HCT116 (cell line): ENCODE data around the gene C1orf115. TPM values are rescaled to one million over a fixed set of nuclear protein-coding genes. Genes with fewer than 3 reads are reported as not detected.
A peak's percentile ranks its signal among the peaks of the same experiment; 100 is the strongest.

Experiments used
- ATAC-seq: fragments of 200-7000 bp; cut with Tn5 transposase; 2 replicates; pipeline ENCODE4 v1.9.1; 2020; ENCODE audit warnings: mild to moderate bottlenecking, moderate library complexity
- BruUV-seq: library from RNA; stranded (reverse); fragments of 400-500 nt; replicated peaks from 2 replicates; lab custom pipeline; 2021; lab: Mats Ljungman, UMichigan
- CTCF ChIA-PET: fragments of 300-600 bp; sonication (Branson Sonifier 250); formaldehyde crosslinking; loops from one replicate; lab custom pipeline; 2021; ENCODE audit warnings: antibody characterized with exemption; lab: Charles Lee
- POLR2A ChIA-PET: fragments of 300-600, 350-600 bp; sonication (Branson Sonifier 250); formaldehyde crosslinking; loops from one replicate; lab custom pipeline; 2021; ENCODE audit warnings: antibody characterized with exemption; lab: Charles Lee
- RAD21 ChIA-PET, 2 experiments: fragments of 300-600 bp; sonication (Branson Sonifier 250); formaldehyde crosslinking; loops; one replicate each; lab custom pipeline; 2023; ENCODE audit warnings: low total read pairs in 2 of 2; ENCODE audit not compliant: uncharacterized antibody in 2 of 2, unreplicated experiment in 2 of 2, low non-redundant PET in 1 of 2; lab: Charles Lee
- DNase-seq: peaks from one replicate; pipeline ENCODE4 v3.0.0-alpha.2; 2010; ENCODE audit warnings: low read depth, low spot score
- H2AFZ ChIP-seq: fragments of 200-600 bp; shearing (Covaris generic), sonication (generic); 2 replicates; pipeline ENCODE4 v1.6.1; 2017; ENCODE audit warnings: low read depth, mixed run types, mixed read lengths, antibody characterized with exemption, low read length; ENCODE audit not compliant: poor library complexity, severe bottlenecking
- H3K27ac ChIP-seq: 2 replicates; pipeline ENCODE4 v1.5.1; 2012; ENCODE audit warnings: low read depth, low read length
- H3K27me3 ChIP-seq: fragments of 200-600 bp; sonication (generic); 2 replicates; pipeline ENCODE4 v1.6.1; 2016; ENCODE audit warnings: mixed run types, low read length, mixed read lengths; ENCODE audit not compliant: insufficient read depth
- H3K36me3 ChIP-seq, 2 experiments: fragments of 200-500 bp in 1 of 2; fragments of 200-600 bp in 1 of 2; sonication (Bioruptor generic) in 1 of 2; sonication (generic) in 1 of 2; 2 replicates each; pipeline versions ENCODE4 v1.5.1 to v1.6.1; 2014 to 2016; ENCODE audit warnings: low read length in 2 of 2, inconsistent platforms in 1 of 2, mixed read lengths in 1 of 2, mixed run types in 1 of 2; ENCODE audit not compliant: insufficient read depth in 2 of 2, control insufficient read depth in 1 of 2
- H3K4me1 ChIP-seq, 2 experiments: fragments of 200-600 bp in 1 of 2; sonication (generic) in 1 of 2; 2 replicates each; pipeline versions ENCODE4 v1.5.1 to v1.6.1; 2012 to 2017; ENCODE audit warnings: low read length in 2 of 2, inconsistent platforms in 1 of 2, mild to moderate bottlenecking in 1 of 2, mixed read lengths in 1 of 2, mixed run types in 1 of 2, moderate library complexity in 1 of 2; ENCODE audit not compliant: insufficient read depth in 2 of 2, control insufficient read depth in 1 of 2
- H3K4me2 ChIP-seq: fragments of 200-600 bp; sonication (generic); 2 replicates; pipeline ENCODE4 v1.6.1; 2017; ENCODE audit warnings: mixed run types, low read length, mixed read lengths
- H3K4me3 ChIP-seq, 2 experiments: fragments of 200-600 bp in 1 of 2; sonication (generic) in 1 of 2; replicated peaks in 1 of 2; 2 replicates each; pipeline ENCODE4 v1.5.1; 2011 to 2016; ENCODE audit warnings: low read length in 2 of 2, control low read depth in 1 of 2, low read depth in 1 of 2, mild to moderate bottlenecking in 1 of 2, mixed read lengths in 1 of 2, mixed run types in 1 of 2
- H3K79me2 ChIP-seq: fragments of 200-600 bp; sonication (generic); 2 replicates; pipeline ENCODE4 v1.6.1; 2017; ENCODE audit warnings: mild to moderate bottlenecking, mixed run types, low read length, moderate library complexity, mixed read lengths; ENCODE audit not compliant: insufficient read depth
- H3K9ac ChIP-seq: fragments of 200-600 bp; sonication (generic); 2 replicates; pipeline ENCODE4 v1.6.1; 2016; ENCODE audit warnings: low read length, mixed read lengths
- H3K9me2 ChIP-seq: fragments of 200-600 bp; sonication (generic), shearing (Covaris generic); 2 replicates; pipeline ENCODE4 v1.6.1; 2017; ENCODE audit warnings: mixed run types, mild to moderate bottlenecking, moderate library complexity; ENCODE audit not compliant: insufficient read depth
- H3K9me3 ChIP-seq, 2 experiments: fragments of 200-500 bp in 1 of 2; fragments of 200-600 bp in 1 of 2; sonication (Bioruptor generic) in 1 of 2; sonication (generic) in 1 of 2; 2 replicates each; pipeline ENCODE4 v1.6.1; 2014 to 2017; ENCODE audit warnings: low read length in 2 of 2, mixed read lengths in 2 of 2, inconsistent platforms in 1 of 2, low read depth in 1 of 2, mild to moderate bottlenecking in 1 of 2, mixed run types in 1 of 2, moderate library complexity in 1 of 2; ENCODE audit not compliant: control insufficient read depth in 1 of 2, insufficient read depth in 1 of 2
- H4K20me1 ChIP-seq: fragments of 200-600 bp; sonication (generic), shearing (Covaris generic); 2 replicates; pipeline ENCODE4 v1.6.1; 2017; ENCODE audit warnings: mixed run types, mild to moderate bottlenecking, moderate library complexity; ENCODE audit not compliant: insufficient read depth
- EGR1 ChIP-seq: IDR thresholded peaks from 2 replicates; pipeline ENCODE4 v1.6.1; 2012; ENCODE audit warnings: low read depth
- SIN3A ChIP-seq: IDR thresholded peaks from 2 replicates; pipeline ENCODE4 v1.6.1; 2012; ENCODE audit warnings: low read depth
- ZFX ChIP-seq: fragments of 450-650 bp; IDR thresholded peaks from 2 replicates; pipeline ENCODE4 v1.6.1; 2017
- intact Hi-C: fragments of 100-400 bp; cut with micrococcal nuclease; formaldehyde crosslinking; loops from 2 replicates; pipeline ENCODE4 v1.10.0; 2022
- total RNA-seq: library from RNA; stranded (reverse); gene quantifications from one replicate; pipeline ENCODE4 v1.2.1, GENCODE V29; 2021; ENCODE audit not compliant: unreplicated experiment
- TF ChIP-seq, protein P1 (sequence below): IDR thresholded peaks from 2 replicates; pipeline ENCODE4 v1.6.1; 2012
- TF ChIP-seq, protein P2 (sequence below): IDR thresholded peaks from 2 replicates; pipeline ENCODE4 v1.6.1; 2012; ENCODE audit warnings: low read depth
- TF ChIP-seq, protein P3 (sequence below), 3 experiments: fragments of 200-600 bp in 1 of 3; sonication (generic) in 1 of 3; IDR thresholded peaks in 2 of 3; conservative IDR thresholded peaks in 1 of 3; 2 replicates each; pipeline ENCODE4 v1.5.1; 2012 to 2017; ENCODE audit warnings: low read depth in 2 of 3, low read length in 2 of 3, antibody characterized with exemption in 1 of 3, borderline replicate concordance in 1 of 3, control low read depth in 1 of 3, mild to moderate bottlenecking in 1 of 3, mixed read lengths in 1 of 3, mixed run types in 1 of 3, moderate library complexity in 1 of 3; ENCODE audit not compliant: insufficient read depth in 1 of 3

C1orf115 gene
- total RNA-seq, 1 experiment from 2014 or later, result 16.8 TPM

DNA sequence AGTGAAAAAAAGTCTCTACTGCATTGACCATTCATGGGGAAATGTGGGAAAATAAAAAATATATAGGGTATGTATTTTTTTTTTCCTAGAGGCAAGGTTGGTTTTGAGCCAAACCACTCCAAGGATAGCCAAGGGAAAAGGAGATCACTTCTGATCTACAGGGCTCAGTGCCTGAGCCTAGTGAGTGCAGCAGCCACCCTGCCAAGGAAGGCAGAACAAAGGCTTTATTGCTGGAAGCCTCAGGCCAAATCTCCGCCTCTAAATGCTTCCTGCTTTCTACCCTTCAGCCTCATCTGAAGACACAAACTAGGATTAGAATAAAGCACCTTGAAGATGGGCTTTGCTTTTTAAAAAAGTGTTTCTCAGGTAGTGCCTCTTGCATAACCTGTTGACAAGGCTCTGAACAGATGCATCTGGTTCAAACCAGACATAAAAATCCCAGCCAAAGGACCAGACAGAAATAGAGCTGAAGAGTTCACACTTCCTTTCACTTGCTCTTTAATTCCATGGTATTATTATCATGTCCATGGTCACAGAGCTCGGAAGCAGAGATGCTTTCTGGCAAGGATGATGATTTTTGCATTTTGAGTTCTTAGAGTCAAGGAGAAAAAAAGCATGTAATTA is 10.5 kb downstream of the C1orf115 start:
- Histone ChIP-seq H4K20me1 (no peaks in the 10 kb centered on the region), H3K27ac (no peak overlapping the region), H3K4me2 (no peak overlapping the region), H3K27me3 (no peaks in the 10 kb centered on the region), H2AFZ (no peak overlapping the region), H3K9me3 (no peaks in the 10 kb centered on the region), H3K4me3 (no peak overlapping the region), H3K4me1 (no peaks in the 10 kb centered on the region; a peak in 2 of 4 replicates), H3K9me2 (no peaks in the 10 kb centered on the region), H3K9ac (no peak overlapping the region), H3K36me3 (peaks cover 0 to 6% of the 10 kb centered on the region in 2 experiments; a peak in 2 of 4 replicates), H3K79me2 (no peaks in the 10 kb centered on the region)
- ATAC-seq (0 out of 2 replicates have a peak, but pooled peaks have one; percentile 27), DNase-seq (no peak)
- TF ChIP-seq, protein P1, sequence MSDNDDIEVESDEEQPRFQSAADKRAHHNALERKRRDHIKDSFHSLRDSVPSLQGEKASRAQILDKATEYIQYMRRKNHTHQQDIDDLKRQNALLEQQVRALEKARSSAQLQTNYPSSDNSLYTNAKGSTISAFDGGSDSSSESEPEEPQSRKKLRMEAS, result no peak
- TF ChIP-seq, protein P2, sequence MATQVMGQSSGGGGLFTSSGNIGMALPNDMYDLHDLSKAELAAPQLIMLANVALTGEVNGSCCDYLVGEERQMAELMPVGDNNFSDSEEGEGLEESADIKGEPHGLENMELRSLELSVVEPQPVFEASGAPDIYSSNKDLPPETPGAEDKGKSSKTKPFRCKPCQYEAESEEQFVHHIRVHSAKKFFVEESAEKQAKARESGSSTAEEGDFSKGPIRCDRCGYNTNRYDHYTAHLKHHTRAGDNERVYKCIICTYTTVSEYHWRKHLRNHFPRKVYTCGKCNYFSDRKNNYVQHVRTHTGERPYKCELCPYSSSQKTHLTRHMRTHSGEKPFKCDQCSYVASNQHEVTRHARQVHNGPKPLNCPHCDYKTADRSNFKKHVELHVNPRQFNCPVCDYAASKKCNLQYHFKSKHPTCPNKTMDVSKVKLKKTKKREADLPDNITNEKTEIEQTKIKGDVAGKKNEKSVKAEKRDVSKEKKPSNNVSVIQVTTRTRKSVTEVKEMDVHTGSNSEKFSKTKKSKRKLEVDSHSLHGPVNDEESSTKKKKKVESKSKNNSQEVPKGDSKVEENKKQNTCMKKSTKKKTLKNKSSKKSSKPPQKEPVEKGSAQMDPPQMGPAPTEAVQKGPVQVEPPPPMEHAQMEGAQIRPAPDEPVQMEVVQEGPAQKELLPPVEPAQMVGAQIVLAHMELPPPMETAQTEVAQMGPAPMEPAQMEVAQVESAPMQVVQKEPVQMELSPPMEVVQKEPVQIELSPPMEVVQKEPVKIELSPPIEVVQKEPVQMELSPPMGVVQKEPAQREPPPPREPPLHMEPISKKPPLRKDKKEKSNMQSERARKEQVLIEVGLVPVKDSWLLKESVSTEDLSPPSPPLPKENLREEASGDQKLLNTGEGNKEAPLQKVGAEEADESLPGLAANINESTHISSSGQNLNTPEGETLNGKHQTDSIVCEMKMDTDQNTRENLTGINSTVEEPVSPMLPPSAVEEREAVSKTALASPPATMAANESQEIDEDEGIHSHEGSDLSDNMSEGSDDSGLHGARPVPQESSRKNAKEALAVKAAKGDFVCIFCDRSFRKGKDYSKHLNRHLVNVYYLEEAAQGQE, result no peak
- TF ChIP-seq, protein P3, sequence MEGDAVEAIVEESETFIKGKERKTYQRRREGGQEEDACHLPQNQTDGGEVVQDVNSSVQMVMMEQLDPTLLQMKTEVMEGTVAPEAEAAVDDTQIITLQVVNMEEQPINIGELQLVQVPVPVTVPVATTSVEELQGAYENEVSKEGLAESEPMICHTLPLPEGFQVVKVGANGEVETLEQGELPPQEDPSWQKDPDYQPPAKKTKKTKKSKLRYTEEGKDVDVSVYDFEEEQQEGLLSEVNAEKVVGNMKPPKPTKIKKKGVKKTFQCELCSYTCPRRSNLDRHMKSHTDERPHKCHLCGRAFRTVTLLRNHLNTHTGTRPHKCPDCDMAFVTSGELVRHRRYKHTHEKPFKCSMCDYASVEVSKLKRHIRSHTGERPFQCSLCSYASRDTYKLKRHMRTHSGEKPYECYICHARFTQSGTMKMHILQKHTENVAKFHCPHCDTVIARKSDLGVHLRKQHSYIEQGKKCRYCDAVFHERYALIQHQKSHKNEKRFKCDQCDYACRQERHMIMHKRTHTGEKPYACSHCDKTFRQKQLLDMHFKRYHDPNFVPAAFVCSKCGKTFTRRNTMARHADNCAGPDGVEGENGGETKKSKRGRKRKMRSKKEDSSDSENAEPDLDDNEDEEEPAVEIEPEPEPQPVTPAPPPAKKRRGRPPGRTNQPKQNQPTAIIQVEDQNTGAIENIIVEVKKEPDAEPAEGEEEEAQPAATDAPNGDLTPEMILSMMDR (IDR thresholded peaks at IDR 0.05 in 2 of 3, conservative IDR thresholded peaks at IDR 0.05 in 1 of 3; ENCODE audit: borderline replicate concordance in 1 of 3, insufficient read depth in 1 of 3, low read depth in 2 of 3, low read length in 2 of 3), result no peak
- TF ChIP-seq ZFX (no peak), SIN3A (no peak), EGR1 (no peak)
- ChIA-PET CTCF (no interaction called here), RAD21 (no interaction called here), POLR2A (no interaction called here)
- intact Hi-C loops, result no loop called here
- BruUV-seq, result no TSS peak
